ENCODE results near the gene CHRNA9.
A peak's percentile ranks its signal among the peaks of the same experiment; 100 is the strongest.
"Not testable (repeated sequence)": the region's sequence is repeated elsewhere in the genome, so short reads cannot be mapped to it uniquely, and the experiment has no call there.

The CHRNA9 gene

GRCh38 chr4:40380647-40381046 is 45.5 kb downstream of the CHRNA9 start:
- no peak for DNase-seq

DNA sequence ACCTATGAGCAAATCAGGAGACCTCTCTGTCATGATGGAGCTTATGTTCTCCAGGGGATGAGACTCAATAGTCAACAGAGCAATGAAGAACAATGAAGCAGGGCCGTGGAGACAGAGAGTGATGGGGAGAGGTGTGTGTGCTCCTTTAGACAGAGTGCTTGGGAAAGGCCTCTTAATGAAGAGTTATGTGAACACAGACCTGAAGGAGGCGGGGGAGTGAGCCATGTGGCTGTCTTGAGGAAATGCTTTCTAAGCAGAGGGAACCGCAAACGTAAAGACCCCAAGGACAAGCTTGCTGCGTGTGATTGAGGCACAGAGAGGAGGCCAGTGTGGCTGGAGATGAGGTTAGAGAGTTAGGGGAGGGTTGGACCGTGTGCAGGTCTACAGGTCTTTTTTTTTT is 53.1 kb downstream of the CHRNA9 start:
- DNase-seq = no peak

DNA sequence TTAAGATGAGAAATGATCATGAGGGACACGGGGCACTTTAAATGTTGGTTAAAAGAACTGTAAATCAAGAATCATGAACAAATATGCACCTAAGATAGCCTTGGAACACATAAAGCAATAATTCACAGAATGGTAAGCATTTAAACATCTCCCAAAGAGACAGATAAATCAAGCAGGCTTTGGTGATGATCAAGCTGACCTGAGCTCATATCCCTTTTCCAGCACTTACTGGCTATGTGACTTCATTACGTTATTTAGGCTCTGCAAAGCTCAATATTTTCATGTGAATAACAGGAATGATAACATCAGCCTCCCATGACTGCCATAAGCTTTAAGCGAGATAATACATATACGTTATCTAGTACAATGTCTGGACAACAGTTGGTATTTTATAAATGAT is 54.9 kb downstream of the CHRNA9 start:
- no peak for DNase-seq

- DNase-seq = not testable (repeated sequence)
Observed at GRCh38 chr4:40392241-40392640, 57.1 kb downstream of the CHRNA9 start.

DNA sequence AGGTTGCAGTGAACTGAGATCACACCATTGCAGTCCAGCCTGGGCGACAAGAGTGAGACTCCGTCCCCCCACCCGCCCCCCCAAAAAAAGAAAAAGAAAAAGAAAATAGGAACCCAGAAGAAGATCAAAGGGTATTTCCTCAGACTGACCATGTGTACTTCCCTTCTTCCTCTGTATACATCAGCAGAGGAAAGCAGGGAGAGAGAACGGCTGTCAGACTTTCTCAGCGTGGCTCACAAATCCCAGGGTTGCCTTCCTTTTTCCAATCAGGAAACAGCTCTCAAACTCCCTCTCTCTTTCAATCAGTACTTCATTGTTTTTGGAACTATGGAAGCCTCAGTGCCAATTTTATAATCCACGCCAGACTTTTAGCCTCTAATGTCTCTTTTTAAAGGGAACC is 59.1 kb downstream of the CHRNA9 start:
- peak; percentile 15 to 59 (median 45) for DNase-seq

DNA sequence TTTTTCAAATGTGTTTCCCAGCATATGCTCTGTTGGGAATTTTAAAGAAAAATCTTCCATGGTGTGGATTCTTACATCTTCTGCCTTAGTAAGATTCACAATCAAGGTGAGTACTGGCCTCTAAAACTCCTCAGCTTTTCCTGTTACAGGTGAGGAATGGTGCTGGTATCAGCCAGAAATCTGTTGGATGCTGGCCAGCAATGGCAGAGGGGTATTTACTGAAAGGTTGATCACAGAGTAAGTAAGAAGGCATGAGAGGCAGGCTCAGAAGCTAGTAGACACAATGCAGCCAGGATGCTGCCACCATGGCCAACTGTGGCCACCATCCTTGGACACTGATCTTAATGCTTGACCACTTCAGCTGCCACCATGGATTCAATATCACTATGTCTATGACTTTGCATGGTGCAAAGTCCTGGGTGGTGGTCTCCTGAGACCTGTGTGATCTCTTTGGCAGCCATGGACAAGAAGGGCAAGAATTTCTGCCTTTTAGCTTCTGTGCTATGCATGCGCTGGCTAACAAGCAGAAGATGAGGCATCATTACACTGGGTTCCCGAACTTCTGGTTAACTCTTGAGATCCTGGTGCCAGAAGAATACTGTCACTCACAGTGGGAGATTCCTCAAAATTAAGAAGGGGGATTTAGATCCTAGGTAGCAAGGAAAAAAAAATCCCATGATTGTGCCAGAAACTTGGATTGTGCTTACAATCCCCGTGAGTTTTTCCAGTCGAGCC is 60.2 kb downstream of the CHRNA9 start:
- no peak for DNase-seq

GRCh38 chr4:40395908-40396793 is 61.0 kb downstream of the CHRNA9 start:
- no peak for DNase-seq

DNA sequence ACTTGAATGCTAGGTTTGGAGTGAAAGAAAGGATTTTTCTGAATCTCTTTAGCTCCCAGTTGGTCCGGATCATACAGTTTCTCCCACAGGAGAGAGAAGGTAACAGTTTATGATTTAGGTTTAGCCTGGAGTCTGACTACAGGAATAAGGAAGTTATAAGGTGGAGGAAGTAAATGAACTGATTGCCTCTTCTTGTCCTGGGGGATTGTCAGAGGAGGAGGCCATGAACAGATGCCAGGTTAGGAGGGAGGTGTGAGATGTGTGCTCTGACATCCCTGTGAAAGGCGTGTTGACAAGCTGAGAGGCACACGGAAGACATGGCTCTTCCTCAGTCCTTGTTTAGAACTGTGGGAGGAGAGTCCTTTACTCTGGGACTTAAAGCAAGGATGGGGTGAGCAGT is 64.4 kb downstream of the CHRNA9 start:
- no peak for DNase-seq

DNA sequence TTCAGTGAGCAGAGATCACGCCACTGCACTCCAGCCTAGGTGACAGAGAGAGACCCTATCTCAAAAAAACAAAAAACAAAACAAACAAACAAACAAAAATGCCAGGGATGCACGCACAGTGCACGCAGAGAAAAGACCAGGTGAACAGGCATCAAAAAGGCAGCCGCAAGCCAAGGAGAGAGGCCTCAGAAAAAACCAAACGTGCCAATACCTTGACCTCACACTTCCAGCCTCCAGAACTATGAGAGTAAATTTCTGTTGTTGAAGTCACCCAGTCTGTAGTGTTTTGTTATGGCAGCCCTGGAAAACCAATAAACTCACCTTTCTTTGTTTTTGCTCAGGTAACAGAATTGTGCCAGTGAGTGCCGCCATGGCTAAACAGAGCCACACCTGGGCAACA is 66.0 kb downstream of the CHRNA9 start:
- DNase-seq = no peak

DNA sequence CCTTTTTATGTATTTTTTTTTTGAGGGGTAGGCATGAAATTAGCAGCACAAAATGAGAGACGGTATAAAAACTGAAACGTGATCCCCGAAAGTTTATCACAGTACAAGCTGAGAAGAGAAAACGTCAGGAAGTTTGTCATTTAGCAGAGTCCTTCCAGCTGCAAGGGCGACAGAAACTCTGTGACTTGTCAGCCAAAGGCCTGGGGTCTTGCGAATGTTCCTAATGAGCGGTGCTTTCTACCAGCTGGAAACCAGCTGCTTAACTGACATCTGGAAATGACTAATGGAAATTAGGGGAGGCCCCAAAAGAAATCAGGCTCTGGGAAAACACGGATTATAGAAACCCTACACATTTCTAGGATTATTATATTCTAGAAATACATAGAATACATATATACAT is 66.5 kb downstream of the CHRNA9 start:
- DNase-seq = no peak

GRCh38 chr4:40402556-40402955 is 67.4 kb downstream of the CHRNA9 start:
- no peak for DNase-seq

- no peak for DNase-seq
Observed at GRCh38 chr4:40403081-40403480, 67.9 kb downstream of the CHRNA9 start.

All from suppressor macrophage (primary cell).